Uterus (tissue), 4 donors: ENCODE measurements around the gene LGR6. TPM values are rescaled to one million over a fixed set of nuclear protein-coding genes. Genes with fewer than 3 reads are reported as not detected.

Experiments used
- DNase-seq, 2 donors: peaks; one replicate each; pipeline ENCODE4 v3.0.0-alpha.2; 2019 to 2020
- H3K27ac ChIP-seq, 2 donors: fragments of 200-600 bp; sonication (generic); 1 replicate in 1 of 2; 2 replicates in 1 of 2; pipeline ENCODE4 v1.5.1; 2016 to 2018
- H3K27me3 ChIP-seq, 2 donors: fragments of 200-600 bp; sonication (generic); one replicate each; pipeline ENCODE4 v1.5.1; 2018 to 2019; ENCODE audit warnings: control low read depth in 1 of 2
- H3K36me3 ChIP-seq, 2 donors: fragments of 200-600 bp; sonication (generic); one replicate each; pipeline ENCODE4 v1.5.1; 2019; ENCODE audit warnings: control low read depth in 1 of 2
- H3K4me1 ChIP-seq, 2 donors: fragments of 200-600 bp; sonication (generic); one replicate each; pipeline ENCODE4 v1.5.1; 2018 to 2019; ENCODE audit warnings: control low read depth in 1 of 2
- H3K4me3 ChIP-seq, 2 donors: fragments of 200-600 bp; sonication (generic); 1 replicate in 1 of 2; 2 replicates in 1 of 2; pipeline ENCODE4 v1.5.1; 2018 to 2019; ENCODE audit warnings: mild to moderate bottlenecking in 1 of 2
- H3K9me3 ChIP-seq, 2 donors: fragments of 200-600 bp; sonication (generic); one replicate each; pipeline ENCODE4 v1.5.1; 2019; ENCODE audit warnings: control low read depth in 1 of 2
- CTCF ChIP-seq, 4 experiments: fragments of 200-600 bp in 2 of 4; fragments of 450-650 bp in 2 of 4; sonication (generic) in 2 of 4; IDR thresholded peaks; one replicate each; pipeline ENCODE4 v1.5.1; 2016 to 2019; ENCODE audit warnings: antibody characterized with exemption in 4 of 4, mild to moderate bottlenecking in 2 of 4, moderate library complexity in 1 of 4
- POLR2A ChIP-seq, 2 donors: fragments of 450-650 bp; IDR thresholded peaks; one replicate each; pipeline ENCODE4 v1.6.1; 2016; ENCODE audit warnings: antibody characterized with exemption in 2 of 2, mild to moderate bottlenecking in 1 of 2, moderate library complexity in 1 of 2
- intact Hi-C: fragments of 100-400 bp; cut with DNase I; formaldehyde crosslinking; loops from one replicate; pipeline ENCODE4 v1.15.1; 2023; ENCODE audit warnings: low total_unique reads
- total RNA-seq, 4 donors: library from RNA; depleted of rRNA in 3 of 4; stranded (reverse); fragments of >200 nt in 3 of 4; gene quantifications; one replicate each; pipeline versions ENCODE4 v1.1.0 to v1.2.4, GENCODE V29; 2014 to 2023
- donor health status: DM: yes; HTN: yes; CAD: no.

The LGR6 gene
- total RNA-seq, 4 donors from 2014 or later = 3.5 to 7.2 (median 4.0) TPM; not detected in 1

GRCh38 chr1:202159534-202160371, 33.8 kb upstream of the LGR6 start:
- DNase-seq = no peak
- TF ChIP-seq POLR2A (IDR thresholded peaks at IDR 0.05) = no peak
- Histone ChIP-seq H3K4me3 (no peak overlapping the region), H3K27ac (no peak overlapping the region), H3K9me3 (no peaks in the 10 kb centered on the region), H3K4me1 (no peaks in the 10 kb centered on the region), H3K36me3 (no peaks in the 10 kb centered on the region), H3K27me3 (no peaks in the 10 kb centered on the region)
- intact Hi-C loops = no loop called here

GRCh38 chr1:202160377-202160940, 33.1 kb upstream of the LGR6 start, which contains the start of gene PTPN7:
Gene PTPN7 (minus strand): TSS chr1:202160602. CDS start chr1:202159402, 1,200 bp downstream.
- no peak within 1 kb of the TSS for H3K4me3 ChIP-seq
- TF ChIP-seq CTCF (IDR thresholded peaks at IDR 0.05) = no peak
- no peak for TF ChIP-seq POLR2A (IDR thresholded peaks at IDR 0.05)
- intact Hi-C loops = no loop called here
- H3K4me1 ChIP-seq = no peaks in the 10 kb centered on the region
- no peaks in the 10 kb centered on the region for H3K27me3 ChIP-seq
- no peak for DNase-seq
- no peaks in the 10 kb centered on the region for H3K36me3 ChIP-seq
- no peaks in the 10 kb centered on the region for H3K9me3 ChIP-seq
- H3K27ac ChIP-seq = no peak within 1 kb of the TSS

- H3K27me3 ChIP-seq = no peaks in the 10 kb centered on the region
- H3K27ac ChIP-seq = no peak overlapping the region
- no peaks in the 10 kb centered on the region for H3K9me3 ChIP-seq
- no peaks in the 10 kb centered on the region for H3K4me1 ChIP-seq
- H3K4me3 ChIP-seq = no peak overlapping the region
- TF ChIP-seq POLR2A (IDR thresholded peaks at IDR 0.05) = no peak
- TF ChIP-seq CTCF (IDR thresholded peaks at IDR 0.05) = no peak
- DNase-seq = no peak
- H3K36me3 ChIP-seq = no peaks in the 10 kb centered on the region
- intact Hi-C loops = no loop called here
These were observed 32.2 kb upstream of the LGR6 start for GRCh38 chr1:202161151-202162046.

DNA sequence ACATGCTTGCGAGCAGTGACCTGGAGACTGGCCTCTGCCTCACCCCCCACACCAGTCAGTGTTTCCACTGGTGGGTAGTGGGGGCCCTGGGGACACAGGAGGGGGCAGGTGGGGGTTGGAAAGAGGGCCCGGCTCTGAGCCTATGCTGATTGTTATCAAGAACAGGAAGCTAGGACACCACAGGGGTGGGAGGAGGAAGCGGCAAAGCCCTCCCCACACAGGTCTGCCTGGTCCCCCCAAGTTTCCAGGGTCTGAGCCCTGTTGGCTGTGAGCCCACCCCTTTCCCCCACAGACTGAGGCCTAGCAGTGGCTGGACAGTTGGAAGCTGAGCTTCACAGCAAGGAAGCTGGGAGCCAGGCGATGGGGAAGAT, 31.6 kb upstream of the LGR6 start:
- Histone ChIP-seq H3K9me3 (no peaks in the 10 kb centered on the region), H3K27ac (no peak overlapping the region), H3K4me1 (no peaks in the 10 kb centered on the region), H3K36me3 (no peaks in the 10 kb centered on the region), H3K4me3 (no peak overlapping the region), H3K27me3 (no peaks in the 10 kb centered on the region)
- DNase-seq = no peak
- intact Hi-C loops = no loop called here
- TF ChIP-seq CTCF (IDR thresholded peaks at IDR 0.05) (no peak), POLR2A (IDR thresholded peaks at IDR 0.05) (no peak)

DNA sequence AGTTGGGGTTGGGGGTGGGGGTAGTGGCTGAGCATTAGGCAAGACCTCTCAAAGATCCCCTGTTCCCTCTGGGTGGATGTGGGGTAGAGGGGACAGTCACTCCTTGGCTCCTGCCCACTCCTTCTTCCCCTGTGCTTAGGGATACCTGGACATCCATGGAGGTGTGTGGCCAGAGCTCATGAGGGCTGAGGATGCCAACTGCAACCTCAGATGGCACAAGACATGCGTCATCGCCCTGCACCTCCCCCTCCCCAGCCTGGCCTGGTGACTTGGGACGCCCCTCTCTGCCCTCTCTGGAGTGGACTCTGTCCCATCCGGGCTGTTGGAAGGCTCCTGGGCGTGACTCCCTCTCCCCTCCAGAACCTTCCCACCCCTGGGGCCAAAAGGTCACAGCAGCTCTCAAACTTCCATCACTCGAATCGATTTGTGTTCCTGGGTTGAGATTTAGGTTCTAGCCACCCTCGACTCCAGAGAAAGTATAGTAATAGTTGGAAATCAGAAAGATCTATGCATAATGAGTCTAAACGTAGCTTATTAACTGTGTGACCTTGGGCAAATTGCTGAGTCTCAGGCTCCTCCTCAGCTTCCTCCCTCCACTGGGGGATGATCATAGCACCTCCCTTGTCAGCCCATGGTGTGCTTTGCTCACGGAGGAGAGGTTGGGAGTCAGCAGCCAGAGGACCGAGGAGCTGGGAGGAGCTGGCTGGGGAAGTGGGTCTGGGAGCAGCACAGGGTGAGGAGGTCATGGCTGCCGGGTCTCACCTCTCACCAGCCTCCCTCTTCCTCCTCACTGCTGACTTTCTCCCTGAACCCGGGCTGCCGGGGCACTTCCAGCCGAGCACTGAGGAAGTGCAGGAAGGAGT, 30.9 kb upstream of the LGR6 start:
- intact Hi-C loops = no loop called here
- TF ChIP-seq CTCF (IDR thresholded peaks at IDR 0.05) (no peak), POLR2A (IDR thresholded peaks at IDR 0.05) (no peak)
- Histone ChIP-seq H3K27me3 (no peaks in the 10 kb centered on the region), H3K4me1 (no peaks in the 10 kb centered on the region), H3K4me3 (no peak overlapping the region), H3K27ac (no peak overlapping the region), H3K9me3 (no peaks in the 10 kb centered on the region), H3K36me3 (no peaks in the 10 kb centered on the region)
- no peak for DNase-seq
